Measurements from ENCODE around the gene SV2B. TPM values are rescaled to one million over a fixed set of nuclear protein-coding genes. Genes with fewer than 3 reads are reported as not detected.

The SV2B gene
- total RNA-seq, 2 donors from 2014 or later, result not detected

DNA sequence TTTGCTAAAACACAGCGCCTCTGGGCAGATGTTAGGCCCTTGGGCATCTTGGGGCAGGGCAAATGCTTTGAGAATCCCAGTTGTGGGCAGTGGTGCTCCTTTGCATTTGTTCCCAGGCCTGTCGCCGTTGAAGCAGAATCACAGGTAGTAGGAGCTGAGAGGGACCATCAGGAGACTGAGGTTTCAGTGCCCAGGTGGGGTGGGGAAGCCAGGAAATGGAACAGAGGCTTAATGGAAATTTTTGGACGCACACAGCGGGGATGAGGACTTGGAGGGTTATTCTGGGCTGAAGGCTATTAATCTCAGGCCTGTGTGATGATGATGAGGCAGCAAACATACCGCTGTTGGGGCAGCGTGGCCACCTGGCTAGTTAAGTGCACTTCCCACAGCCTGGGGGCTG lies 99.5 kb downstream of the SV2B start:
- Mint-ChIP-seq H3K4me1 (ENCODE audit: low read depth in 2 of 2) (no peaks in the 10 kb centered on the region), H3K27ac (no peak overlapping the region), H3K4me3 (no peak overlapping the region), H3K27me3 (peaks cover 21% of the 10 kb centered on the region in 2 donors), H3K36me3 (no peaks in the 10 kb centered on the region), H3K9me3 (no peaks in the 10 kb centered on the region)
- ATAC-seq (no peak), DNase-seq (ENCODE audit: low spot score) (no peak)

DNA sequence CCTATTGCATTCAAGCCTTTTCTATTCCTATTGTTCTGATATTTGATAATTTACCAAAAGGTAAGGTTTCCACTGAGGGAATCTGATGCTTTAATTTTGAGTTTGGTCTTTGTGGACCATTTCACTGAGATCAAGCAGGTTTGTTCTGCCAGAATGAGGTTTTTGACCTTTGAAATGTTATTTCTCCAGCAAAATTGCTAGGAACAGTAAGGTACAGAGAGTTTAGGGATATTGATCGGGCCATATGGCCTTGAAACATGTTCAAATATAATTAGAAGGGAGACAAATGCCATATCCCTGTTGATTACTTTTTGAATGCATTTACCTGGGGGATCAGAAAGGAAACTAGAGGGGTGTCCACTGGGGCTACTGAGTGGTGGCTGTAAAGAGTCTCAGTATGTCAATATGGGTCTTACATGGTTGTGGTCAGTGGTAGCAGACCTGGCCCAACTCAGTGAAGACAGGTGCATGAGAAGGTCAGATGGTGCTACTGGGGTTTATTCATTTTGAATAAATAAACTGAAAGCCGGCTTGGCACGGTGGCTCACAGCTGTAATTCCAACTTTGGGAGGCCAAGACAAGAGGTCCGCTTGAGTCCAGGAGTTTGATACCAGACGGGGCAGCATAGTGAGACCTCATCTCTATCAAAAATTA lies 100.2 kb downstream of the SV2B start:
- Mint-ChIP-seq H3K4me1 (ENCODE audit: low read depth in 2 of 2) (no peaks in the 10 kb centered on the region), H3K27ac (no peak overlapping the region)
- ATAC-seq, result no peak

DNA sequence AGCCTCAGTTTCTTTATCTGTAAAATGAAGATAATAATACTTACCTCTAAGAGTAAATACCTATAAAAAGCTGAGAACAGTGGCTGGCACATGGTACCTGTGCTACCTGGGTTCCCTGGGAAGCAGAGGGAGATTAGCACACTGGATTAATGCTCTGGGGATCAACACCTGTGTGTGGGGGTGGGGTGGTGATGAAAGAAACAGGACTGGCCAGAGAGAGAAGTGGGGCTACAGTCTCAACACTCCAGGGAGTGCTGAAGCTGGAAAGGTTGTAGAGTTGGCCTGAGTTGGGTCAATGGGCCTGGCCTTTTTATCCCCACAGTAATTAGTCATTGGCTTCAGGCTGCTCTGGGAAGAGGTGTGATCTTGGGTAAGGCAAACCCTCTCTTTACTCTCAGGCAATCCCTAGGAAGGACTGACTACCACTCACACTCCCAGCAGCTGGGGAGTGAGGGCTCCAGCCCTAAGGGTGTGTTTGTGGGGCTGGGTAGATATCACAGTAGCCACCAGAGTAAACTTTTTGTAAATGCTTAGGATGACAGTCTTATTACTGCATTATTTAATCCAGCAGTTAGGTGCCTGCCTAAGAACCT lies 102.5 kb downstream of the SV2B start:
- no peak overlapping the region for H3K4me3 Mint-ChIP-seq
- no peaks in the 10 kb centered on the region for H3K9me3 Mint-ChIP-seq
- H3K27me3 Mint-ChIP-seq, result peaks cover 17 to 18% of the 10 kb centered on the region in 2 donors
- H3K27ac Mint-ChIP-seq, result no peak overlapping the region
- H3K4me1 Mint-ChIP-seq (ENCODE audit: low read depth in 2 of 2), result no peaks in the 10 kb centered on the region
- no peaks in the 10 kb centered on the region for H3K36me3 Mint-ChIP-seq
- DNase-seq (ENCODE audit: low spot score), result no peak
- ATAC-seq, result no peak

More for the DNA sequence above, 100.2 kb downstream of the SV2B start:
- no peaks in the 10 kb centered on the region for H3K36me3 Mint-ChIP-seq
- DNase-seq (ENCODE audit: low spot score), result no peak
- peaks cover 17 to 18% of the 10 kb centered on the region in 2 donors for H3K27me3 Mint-ChIP-seq
- no peak overlapping the region for H3K4me3 Mint-ChIP-seq
- no peaks in the 10 kb centered on the region for H3K9me3 Mint-ChIP-seq

DNA sequence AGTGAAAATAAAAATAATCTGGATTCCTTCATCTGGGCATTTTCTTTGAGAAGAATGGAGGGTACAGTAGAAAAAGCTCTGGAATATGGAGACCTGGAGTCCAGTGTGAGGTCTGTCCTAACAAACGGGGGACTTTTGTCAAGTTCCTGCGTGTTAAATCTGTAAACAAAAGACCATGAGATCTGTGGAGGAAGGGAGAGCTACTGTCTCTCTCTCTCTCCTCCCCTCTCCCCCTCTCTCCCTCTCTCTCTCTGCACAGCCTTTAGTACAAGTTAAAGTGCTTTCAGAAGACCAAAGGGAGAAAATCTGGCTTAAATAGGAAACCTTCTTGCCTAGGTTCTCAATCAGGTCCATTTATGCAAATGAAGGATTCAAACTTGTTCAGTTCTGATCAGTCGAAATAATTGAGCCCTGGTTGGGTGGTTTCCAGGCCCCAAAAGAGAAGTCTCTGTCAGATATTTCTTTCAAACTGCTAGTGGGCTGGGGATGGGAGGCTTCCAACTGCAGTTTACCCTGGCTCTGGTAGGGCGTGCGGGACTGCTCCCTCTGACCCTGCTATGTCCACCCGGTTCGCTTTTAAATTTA lies 103.7 kb downstream of the SV2B start:
- no peak overlapping the region for H3K27ac Mint-ChIP-seq
- DNase-seq (ENCODE audit: low spot score) (no peak), ATAC-seq (no peak)
- no peaks in the 10 kb centered on the region for H3K36me3 Mint-ChIP-seq
- no peaks in the 10 kb centered on the region for H3K4me1 Mint-ChIP-seq (ENCODE audit: low read depth in 2 of 2)
- H3K27me3 Mint-ChIP-seq, result peaks cover 20 to 22% of the 10 kb centered on the region in 2 donors
- no peaks in the 10 kb centered on the region for H3K9me3 Mint-ChIP-seq
- no peak overlapping the region for H3K4me3 Mint-ChIP-seq

DNA sequence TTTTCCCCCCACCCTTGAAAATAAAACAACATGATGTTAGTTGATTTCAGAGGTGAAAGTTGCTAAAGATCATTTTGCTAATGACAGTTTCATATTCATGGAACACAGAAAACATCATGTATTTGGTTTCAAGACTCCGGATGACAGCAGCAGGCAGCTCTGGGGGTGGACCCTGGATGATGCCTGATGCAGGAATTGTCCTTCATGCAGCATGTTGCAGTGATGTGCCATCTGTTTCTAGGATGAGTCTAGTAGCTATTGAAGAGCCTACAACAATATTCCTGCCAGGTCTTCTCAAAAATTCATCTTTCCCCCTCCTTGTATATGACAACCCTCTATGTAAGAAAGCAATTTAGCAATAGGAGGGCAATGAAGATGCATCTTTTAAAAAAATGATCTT lies 108.3 kb downstream of the SV2B start:
- H3K27ac Mint-ChIP-seq, result no peak overlapping the region
- no peaks in the 10 kb centered on the region for H3K36me3 Mint-ChIP-seq
- DNase-seq (ENCODE audit: low spot score), result no peak
- no peak for ATAC-seq
- H3K27me3 Mint-ChIP-seq, result peaks cover 25 to 34% of the 10 kb centered on the region in 2 donors
- no peaks in the 10 kb centered on the region for H3K9me3 Mint-ChIP-seq
- no peaks in the 10 kb centered on the region for H3K4me1 Mint-ChIP-seq (ENCODE audit: low read depth in 2 of 2)
- no peak overlapping the region for H3K4me3 Mint-ChIP-seq

DNA sequence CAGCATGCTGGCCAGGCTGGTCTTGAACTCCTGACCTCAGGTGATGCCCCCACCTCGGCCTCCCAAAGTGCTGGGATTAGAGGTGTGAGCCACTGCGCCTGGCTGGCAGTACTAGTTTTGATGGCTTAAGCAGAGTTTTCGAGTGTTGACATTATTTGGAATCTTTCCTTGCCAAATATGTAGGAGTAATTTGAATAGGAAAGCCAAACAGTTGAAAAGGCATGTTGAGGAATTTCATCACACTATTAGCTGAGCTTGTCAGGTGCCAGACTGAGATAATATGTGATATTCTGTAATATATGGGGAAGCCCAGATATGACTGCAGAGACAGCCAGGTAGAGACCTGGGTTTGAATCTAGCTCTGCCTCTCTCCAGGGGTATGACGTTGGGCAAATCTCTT lies 109.3 kb downstream of the SV2B start:
- H3K4me3 Mint-ChIP-seq, result no peak overlapping the region
- H3K4me1 Mint-ChIP-seq (ENCODE audit: low read depth in 2 of 2), result no peaks in the 10 kb centered on the region
- ATAC-seq, result no peak
- peaks cover 29 to 34% of the 10 kb centered on the region in 2 donors for H3K27me3 Mint-ChIP-seq
- H3K27ac Mint-ChIP-seq, result no peak overlapping the region
- no peaks in the 10 kb centered on the region for H3K36me3 Mint-ChIP-seq
- DNase-seq (ENCODE audit: low spot score), result no peak
- no peaks in the 10 kb centered on the region for H3K9me3 Mint-ChIP-seq

DNA sequence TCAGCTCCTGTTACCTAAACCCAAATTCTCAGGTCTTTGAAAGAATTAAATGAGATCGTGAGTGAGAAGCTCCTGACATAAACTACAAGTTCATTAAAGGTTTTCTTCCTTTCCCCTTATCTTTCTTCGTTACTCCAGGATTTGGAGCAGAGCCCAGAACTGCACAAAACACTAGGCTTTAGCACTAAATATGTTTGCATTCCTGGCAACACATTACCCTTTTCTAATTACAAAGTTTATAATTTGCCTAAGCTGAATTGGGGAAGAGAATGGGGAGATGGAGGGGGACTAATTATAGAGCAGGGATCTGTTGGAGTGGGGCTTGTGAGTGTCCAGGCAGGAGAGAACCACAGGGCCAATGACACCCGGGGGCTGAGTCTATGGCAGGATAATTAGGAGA lies 109.7 kb downstream of the SV2B start:
- DNase-seq (ENCODE audit: low spot score) (no peak), ATAC-seq (no peak)
- Mint-ChIP-seq H3K36me3 (no peaks in the 10 kb centered on the region), H3K9me3 (no peaks in the 10 kb centered on the region), H3K4me1 (ENCODE audit: low read depth in 2 of 2) (no peaks in the 10 kb centered on the region), H3K27ac (no peak overlapping the region), H3K4me3 (no peak overlapping the region), H3K27me3 (peaks cover 29 to 34% of the 10 kb centered on the region in 2 donors)

DNA sequence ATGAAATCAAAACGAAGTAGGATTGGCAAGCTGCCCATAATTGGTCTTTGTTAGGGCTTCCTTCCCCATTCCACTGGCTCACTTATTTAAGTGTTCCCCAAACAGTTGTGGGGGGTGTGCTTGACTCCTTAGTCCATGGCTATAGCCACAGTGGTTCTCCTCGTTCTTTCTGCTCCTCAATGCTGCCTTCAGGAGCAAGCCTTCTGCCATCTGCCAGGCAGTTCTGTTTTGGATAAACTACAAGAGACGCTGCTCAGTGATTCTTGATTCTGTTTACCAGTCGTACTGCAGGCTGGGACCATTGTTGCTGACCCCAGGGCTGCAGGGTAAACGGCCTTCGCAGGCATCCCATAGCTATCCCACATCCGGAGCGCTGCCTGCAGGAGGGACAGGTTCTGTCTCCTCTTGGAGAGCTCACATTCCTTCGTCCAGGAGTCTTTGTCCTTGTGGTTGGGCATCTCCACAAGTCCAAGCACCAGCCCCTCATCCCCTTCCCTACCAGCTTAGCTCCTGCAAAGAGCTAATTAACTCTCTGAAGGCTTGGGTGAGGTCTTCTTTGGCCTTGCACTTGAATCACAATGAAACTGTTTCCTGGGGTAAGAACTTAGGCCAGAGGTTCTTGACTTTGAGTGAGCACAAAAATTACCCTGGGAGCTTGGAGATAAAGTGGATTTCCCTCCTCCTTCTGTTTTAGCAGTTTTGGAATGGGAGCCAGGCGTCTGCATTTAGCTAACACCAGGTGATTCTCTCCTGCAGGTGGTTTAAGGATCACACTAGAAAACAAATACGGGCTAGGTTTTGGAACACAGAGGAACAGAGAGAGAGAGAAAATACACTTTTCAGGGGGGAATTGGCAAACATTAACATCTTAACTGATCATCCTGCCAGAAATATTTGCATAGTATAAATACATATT lies 114.9 kb downstream of the SV2B start:
- H3K27ac Mint-ChIP-seq, result no peak overlapping the region
- H3K9me3 Mint-ChIP-seq, result no peaks in the 10 kb centered on the region

DNA sequence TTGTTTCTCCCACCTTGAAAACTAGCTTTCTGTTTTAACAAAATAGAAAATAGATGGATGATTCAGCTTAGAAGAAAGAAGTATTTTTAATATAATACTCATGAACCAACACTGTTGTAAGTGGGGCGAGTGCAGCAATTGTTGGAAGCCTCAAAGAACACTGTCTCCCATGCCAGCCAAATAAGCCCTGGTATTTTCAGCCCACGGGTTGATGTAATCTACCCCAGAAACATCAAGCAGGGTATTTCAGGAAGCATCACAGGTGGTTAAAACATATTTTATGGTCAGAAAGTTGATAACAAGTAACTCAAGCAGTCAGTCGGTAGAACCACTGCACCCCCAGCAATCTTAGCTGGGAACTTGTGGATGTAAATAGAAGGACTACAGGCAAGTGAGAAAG lies 115.9 kb downstream of the SV2B start:
- H3K4me3 Mint-ChIP-seq, result no peak overlapping the region
- H3K9me3 Mint-ChIP-seq, result no peaks in the 10 kb centered on the region
- peaks cover 16 to 19% of the 10 kb centered on the region in 2 donors for H3K27me3 Mint-ChIP-seq
- H3K36me3 Mint-ChIP-seq, result no peaks in the 10 kb centered on the region
- no peak for DNase-seq (ENCODE audit: low spot score)
- no peaks in the 10 kb centered on the region for H3K4me1 Mint-ChIP-seq (ENCODE audit: low read depth in 2 of 2)
- ATAC-seq, result no peak
- H3K27ac Mint-ChIP-seq, result no peak overlapping the region

More for the DNA sequence above, 114.9 kb downstream of the SV2B start:
- ATAC-seq (peak in 1 of 2 donors; percentile 52), DNase-seq (ENCODE audit: low spot score) (no peak)
- Mint-ChIP-seq H3K4me1 (ENCODE audit: low read depth in 2 of 2) (no peaks in the 10 kb centered on the region), H3K36me3 (no peaks in the 10 kb centered on the region), H3K27me3 (peaks cover 22 to 24% of the 10 kb centered on the region in 2 donors), H3K4me3 (no peak overlapping the region)

DNA sequence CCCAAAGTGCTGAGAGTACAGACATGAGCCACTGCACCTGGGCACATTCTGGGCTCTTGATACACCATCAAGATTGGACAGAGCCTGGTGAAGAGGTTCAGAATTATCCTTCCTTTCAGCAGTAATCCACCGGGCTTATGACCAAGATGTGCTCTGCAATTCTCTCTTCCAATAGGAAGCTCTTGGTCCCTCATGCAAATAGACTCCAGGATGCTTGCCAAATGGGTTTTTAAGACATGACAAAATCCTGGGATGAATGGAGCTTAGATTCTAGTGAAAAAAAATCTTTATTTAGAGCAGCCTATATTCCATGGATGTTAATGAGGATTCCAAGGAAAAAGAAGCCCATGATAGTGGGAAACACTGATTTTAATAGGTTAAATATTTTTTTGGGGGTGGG lies 119.1 kb downstream of the SV2B start:
- Mint-ChIP-seq H3K4me1 (ENCODE audit: low read depth in 2 of 2) (no peaks in the 10 kb centered on the region), H3K4me3 (no peak overlapping the region), H3K36me3 (no peaks in the 10 kb centered on the region), H3K27ac (no peak overlapping the region), H3K27me3 (peaks cover 18 to 36% of the 10 kb centered on the region in 2 donors), H3K9me3 (no peaks in the 10 kb centered on the region)
- no peak for DNase-seq (ENCODE audit: low spot score)
- ATAC-seq, result no peak

DNA sequence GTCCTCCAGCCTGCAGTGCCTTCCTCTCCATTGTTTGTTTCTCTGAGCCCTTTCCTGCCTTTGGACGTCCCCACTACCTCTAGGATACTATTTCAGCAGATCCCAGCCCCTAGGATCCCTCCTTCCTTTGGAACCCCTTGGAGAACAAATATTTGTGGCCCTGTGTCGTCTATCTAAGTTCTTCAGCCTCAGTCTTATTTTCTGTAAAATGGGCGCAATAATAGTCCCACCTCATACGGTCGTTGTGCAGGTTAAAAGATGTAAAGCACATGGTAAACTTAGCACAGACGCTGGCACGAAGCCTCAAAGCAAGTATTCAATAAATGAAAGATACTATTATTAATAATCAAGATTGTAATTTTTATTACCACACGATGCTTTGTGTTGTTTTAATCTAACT lies 122.0 kb downstream of the SV2B start:
- Mint-ChIP-seq H3K4me3 (no peak overlapping the region), H3K9me3 (no peaks in the 10 kb centered on the region), H3K36me3 (no peaks in the 10 kb centered on the region), H3K4me1 (ENCODE audit: low read depth in 2 of 2) (no peaks in the 10 kb centered on the region), H3K27ac (no peak overlapping the region), H3K27me3 (peaks cover 31 to 56% of the 10 kb centered on the region in 2 donors)
- ATAC-seq (no peak), DNase-seq (ENCODE audit: low spot score) (no peak)

DNA sequence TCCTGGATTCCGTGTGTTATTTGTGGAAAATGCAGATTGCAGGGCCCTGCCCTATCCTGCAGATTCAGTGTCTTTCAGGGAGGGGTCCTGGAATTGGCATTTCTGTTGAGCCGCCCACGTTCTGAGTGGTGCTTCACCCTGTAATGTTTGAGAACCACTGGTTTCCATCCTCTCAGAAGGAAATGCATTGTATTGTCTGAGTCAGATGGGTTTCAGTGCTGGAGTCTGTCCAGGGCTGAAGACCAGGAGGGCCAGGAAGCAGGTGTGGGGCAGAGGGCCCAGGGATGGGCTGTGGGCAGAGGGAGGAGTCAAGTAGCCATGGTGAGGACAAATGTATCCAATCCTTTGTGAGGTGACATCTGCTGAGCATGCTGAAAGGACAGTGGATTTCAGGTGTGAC lies 123.8 kb downstream of the SV2B start:
- no peak for DNase-seq (ENCODE audit: low spot score)
- Mint-ChIP-seq H3K4me3 (no peak overlapping the region), H3K9me3 (no peaks in the 10 kb centered on the region), H3K4me1 (ENCODE audit: low read depth in 2 of 2) (no peaks in the 10 kb centered on the region), H3K27me3 (peaks cover 29 to 59% of the 10 kb centered on the region in 2 donors), H3K36me3 (no peaks in the 10 kb centered on the region), H3K27ac (no peak overlapping the region)
- no peak for ATAC-seq

DNA sequence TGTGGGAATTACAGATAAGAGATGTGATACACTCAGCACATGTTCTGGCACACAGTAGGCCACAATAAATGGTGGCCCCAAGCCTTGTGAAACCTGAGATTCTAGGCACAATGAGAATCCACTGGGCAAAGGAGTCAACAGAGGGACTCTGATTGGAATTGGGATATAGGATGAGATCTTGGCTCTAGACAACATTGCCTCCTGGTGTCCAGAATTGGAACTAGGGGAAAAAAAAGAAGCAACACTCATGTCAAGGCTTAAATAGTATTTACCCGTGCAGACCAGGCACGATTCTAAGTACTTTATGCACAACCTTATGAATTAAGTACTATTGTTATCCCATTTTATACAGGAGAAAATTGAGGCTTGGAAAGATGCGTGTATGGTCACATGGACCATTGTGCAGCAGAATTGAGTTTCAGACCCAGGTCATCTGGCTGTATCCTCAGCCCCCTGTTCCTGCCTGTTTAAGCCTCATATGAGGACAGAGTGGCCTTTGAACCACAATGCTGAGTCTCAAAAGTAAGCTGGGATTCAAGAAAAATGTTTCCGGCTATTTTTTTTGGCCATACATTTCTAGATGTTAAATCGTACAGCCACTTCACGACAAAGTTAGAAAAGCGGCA lies 124.8 kb downstream of the SV2B start:
- ATAC-seq (no peak), DNase-seq (ENCODE audit: low spot score) (no peak)
- Mint-ChIP-seq H3K4me3 (no peak overlapping the region), H3K27ac (no peak overlapping the region), H3K27me3 (peaks cover 28 to 55% of the 10 kb centered on the region in 2 donors), H3K36me3 (no peaks in the 10 kb centered on the region), H3K4me1 (ENCODE audit: low read depth in 2 of 2) (no peaks in the 10 kb centered on the region), H3K9me3 (no peaks in the 10 kb centered on the region)

Measured in natural killer cell treated with Interleukin-12 subunit alpha and Interleukin-12 subunit beta and Interleukin-15 and Interleukin-18, amount 100 ng/mL, for 72 hours (primary cell).